H1 (cell line): Measurements from ENCODE around the gene WDR27. TPM values are rescaled to one million over a fixed set of nuclear protein-coding genes. Genes with fewer than 3 reads are reported as not detected.

ENCODE experiments used
- CTCF ChIA-PET: fragments of 300-600 bp; sonication (Branson Sonifier 250); formaldehyde crosslinking; loops from one replicate; lab custom pipeline; 2021; ENCODE audit not compliant: partially characterized antibody; lab: Charles Lee
- POLR2A ChIA-PET: fragments of 300-600 bp; sonication (Branson Sonifier 250); formaldehyde crosslinking; loops from one replicate; lab custom pipeline; 2021; ENCODE audit warnings: inconsistent platforms; ENCODE audit not compliant: partially characterized antibody; lab: Charles Lee
- DNase-seq, 2 experiments: peaks; one replicate each; pipeline versions ENCODE4 v3.0.0 to v3.0.0-alpha.2; 2010 to 2022; ENCODE audit warnings: low spot score in 2 of 2, low read depth in 1 of 2, mixed read lengths in 1 of 2
- FAIRE-seq: peaks from 2 replicates; lab custom pipeline; 2011; peaks lifted over from hg19 to GRCh38; lab: Jason Lieb, UNC
- H2AFZ ChIP-seq: 2 replicates; pipeline ENCODE4 v1.8.1; 2012; ENCODE audit warnings: low read length, inconsistent platforms
- H2AK5ac ChIP-seq: 2 replicates; pipeline ENCODE4 v1.6.1; 2013; ENCODE audit warnings: low read depth, low read length
- H2BK120ac ChIP-seq: replicated peaks from 2 replicates; pipeline ENCODE3; 2013; ENCODE audit warnings: low read depth, low read length, inconsistent platforms
- H2BK12ac ChIP-seq: 2 replicates; pipeline ENCODE4 v1.6.1; 2013; ENCODE audit warnings: low read depth, low read length
- H2BK15ac ChIP-seq: 2 replicates; pipeline ENCODE4 v1.6.1; 2013; ENCODE audit warnings: low read length
- H2BK20ac ChIP-seq: 2 replicates; pipeline ENCODE4 v1.6.1; 2013; ENCODE audit warnings: low read length
- H2BK5ac ChIP-seq: 2 replicates; pipeline ENCODE4 v1.6.1; 2013; ENCODE audit warnings: low read depth, low read length
- H3K14ac ChIP-seq: 2 replicates; pipeline ENCODE4 v1.6.1; 2013; ENCODE audit warnings: inconsistent platforms; ENCODE audit not compliant: insufficient read length
- H3K18ac ChIP-seq: 2 replicates; pipeline ENCODE4 v1.6.1; 2013; ENCODE audit warnings: low read length; ENCODE audit errors: extremely low read depth
- H3K23ac ChIP-seq: 2 replicates; pipeline ENCODE4 v1.6.1; 2013; ENCODE audit warnings: inconsistent platforms; ENCODE audit not compliant: insufficient read length
- H3K23me2 ChIP-seq: 2 replicates; pipeline ENCODE4 v1.6.1; 2013; ENCODE audit warnings: low read depth, low read length
- H3K27ac ChIP-seq: 2 replicates; pipeline ENCODE4 v1.6.1; 2011; ENCODE audit warnings: low read depth, low read length, inconsistent platforms
- H3K27me3 ChIP-seq, 4 experiments: replicated peaks in 1 of 4; 1 replicate in 1 of 4; 2 replicates in 3 of 4; pipeline versions ENCODE4 v1.6.1 to v1.8.1; 2011 to 2013; ENCODE audit warnings: low read length in 3 of 4, mild to moderate bottlenecking in 3 of 4, inconsistent platforms in 2 of 4, mixed read lengths in 2 of 4, moderate library complexity in 1 of 4; ENCODE audit not compliant: control insufficient read depth in 3 of 4, insufficient read depth in 3 of 4; ENCODE audit errors: extremely low read depth in 1 of 4
- H3K36me3 ChIP-seq, 4 experiments: 2 replicates each; pipeline versions ENCODE4 v1.6.1 to v1.8.1; 2011 to 2013; ENCODE audit warnings: mild to moderate bottlenecking in 4 of 4, low read length in 3 of 4, moderate library complexity in 2 of 4, control low read depth in 1 of 4, inconsistent platforms in 1 of 4; ENCODE audit not compliant: insufficient read depth in 4 of 4, control insufficient read depth in 2 of 4
- H3K4ac ChIP-seq: replicated peaks from 2 replicates; pipeline ENCODE3; 2013; ENCODE audit warnings: low read length, low read depth, mixed read lengths, inconsistent platforms; ENCODE audit not compliant: insufficient read length
- H3K4me1 ChIP-seq, 4 experiments: replicated peaks in 1 of 4; 1 replicate in 1 of 4; 2 replicates in 3 of 4; pipeline versions ENCODE4 v1.6.1 to v1.8.1; 2011 to 2013; ENCODE audit warnings: low read length in 3 of 4, inconsistent platforms in 2 of 4, mixed read lengths in 1 of 4; ENCODE audit not compliant: insufficient read depth in 4 of 4, control insufficient read depth in 3 of 4
- H3K4me2 ChIP-seq, 2 experiments: 2 replicates each; pipeline versions ENCODE4 v1.6.1 to v1.8.1; 2011 to 2013; ENCODE audit warnings: low read depth in 2 of 2, low read length in 2 of 2, control low read depth in 1 of 2, inconsistent platforms in 1 of 2, mild to moderate bottlenecking in 1 of 2; ENCODE audit not compliant: insufficient read depth in 1 of 2
- H3K4me3 ChIP-seq, 4 experiments: fragments of 200-600, 300-600 bp in 1 of 4; sonication (generic), shearing (Covaris generic), sonication (Bioruptor Twin) in 1 of 4; 2 replicates each; pipeline versions ENCODE4 v1.5.1 to v1.8.1; 2011 to 2016; ENCODE audit warnings: low read length in 4 of 4, low read depth in 3 of 4, control low read depth in 2 of 4, inconsistent platforms in 2 of 4, mild to moderate bottlenecking in 2 of 4, mixed read lengths in 1 of 4, moderate library complexity in 1 of 4; ENCODE audit not compliant: insufficient read depth in 2 of 4; ENCODE audit errors: extremely low read depth in 1 of 4
- H3K56ac ChIP-seq: replicated peaks from 2 replicates; pipeline ENCODE3; 2013; ENCODE audit warnings: low read depth, mild to moderate bottlenecking, mixed read lengths, low read length, inconsistent platforms; ENCODE audit not compliant: insufficient read length
- H3K79me1 ChIP-seq: 2 replicates; pipeline ENCODE4 v1.6.1; 2013; ENCODE audit warnings: low read depth, low read length, control low read depth
- H3K79me2 ChIP-seq, 2 experiments: 2 replicates each; pipeline versions ENCODE4 v1.6.1 to v1.8.1; 2012 to 2013; ENCODE audit warnings: low read length in 2 of 2, mild to moderate bottlenecking in 2 of 2, inconsistent platforms in 1 of 2; ENCODE audit not compliant: insufficient read depth in 2 of 2, control insufficient read depth in 1 of 2
- H3K9ac ChIP-seq, 4 experiments: replicated peaks in 1 of 4; 1 replicate in 1 of 4; 2 replicates in 3 of 4; pipeline versions ENCODE4 v1.6.1 to v1.8.1; 2011 to 2013; ENCODE audit warnings: low read depth in 3 of 4, low read length in 3 of 4, control low read depth in 2 of 4, mild to moderate bottlenecking in 2 of 4, moderate library complexity in 2 of 4, inconsistent platforms in 1 of 4; ENCODE audit errors: extremely low read depth in 1 of 4
- H3K9me3 ChIP-seq, 2 experiments: 2 replicates each; pipeline versions ENCODE4 v1.6.1 to v1.8.1; 2012 to 2013; ENCODE audit warnings: mild to moderate bottlenecking in 2 of 2, moderate library complexity in 2 of 2, control low read depth in 1 of 2, inconsistent platforms in 1 of 2, low read depth in 1 of 2, low read length in 1 of 2, mixed read lengths in 1 of 2; ENCODE audit not compliant: insufficient read depth in 2 of 2
- H4K20me1 ChIP-seq, 2 experiments: replicated peaks in 1 of 2; 2 replicates each; pipeline versions ENCODE3 to v1.8.1; 2011 to 2013; ENCODE audit warnings: inconsistent platforms in 2 of 2, low read length in 2 of 2, mild to moderate bottlenecking in 1 of 2; ENCODE audit not compliant: insufficient read depth in 2 of 2, control insufficient read depth in 1 of 2
- H4K5ac ChIP-seq: 2 replicates; pipeline ENCODE4 v1.6.1; 2013; ENCODE audit warnings: low read length, low read depth, mixed read lengths, inconsistent platforms; ENCODE audit not compliant: insufficient read length
- H4K8ac ChIP-seq: 2 replicates; pipeline ENCODE4 v1.8.0; 2013; ENCODE audit warnings: mild to moderate bottlenecking, moderate library complexity, low read length, inconsistent platforms; ENCODE audit not compliant: insufficient read depth; ENCODE audit errors: extremely low read depth
- H4K91ac ChIP-seq: replicated peaks from 2 replicates; pipeline ENCODE3; 2013; ENCODE audit warnings: low read length, mixed read lengths, inconsistent platforms; ENCODE audit not compliant: insufficient read length
- RAD21 ChIP-seq, 2 experiments: IDR thresholded peaks in 1 of 2; conservative IDR thresholded peaks in 1 of 2; 2 replicates each; pipeline ENCODE4 v1.6.1; 2011; ENCODE audit warnings: low read depth in 2 of 2, low read length in 2 of 2, improper control_type of control experiment in 1 of 2, inconsistent platforms in 1 of 2, mild to moderate bottlenecking in 1 of 2, moderate library complexity in 1 of 2
- TCF12 ChIP-seq: IDR thresholded peaks from 2 replicates; pipeline ENCODE4 v1.6.1; 2011; ENCODE audit warnings: low read depth, mild to moderate bottlenecking, low read length
- WGBS, 2 experiments: shearing (Covaris generic) in 1 of 2; methylation state at CpG; one replicate each; pipeline versions ENCODE4 v1.1.6 to v1.1.7; 2013 to 2015; ENCODE audit warnings: low lambda C conversion rate in 2 of 2, mixed read lengths in 2 of 2, inconsistent platforms in 1 of 2, low coverage in 1 of 2, missing lambda C conversion rate in 1 of 2; ENCODE audit not compliant: insufficient replicate concordance in 2 of 2, insufficient coverage in 1 of 2, insufficient read length in 1 of 2; ENCODE audit errors: extremely low coverage in 1 of 2, missing lambda C conversion rate in 1 of 2; 5-methylcytosine and 5-hydroxymethylcytosine counted together
- polyA plus RNA-seq, 7 experiments: library from polyadenylated mRNA; depleted of rRNA in 3 of 7; stranded (reverse) in 5 of 7; unstranded in 2 of 7; fragments of >200 nt in 5 of 7; fragments of 200-250 nt in 2 of 7; gene quantifications; 1 replicate in 5 of 7; 2 replicates in 1 of 7; 4 replicates in 1 of 7; pipeline versions ENCODE4 v1.2.1 to v1.2.3, GENCODE V29; 2011 to 2013; ENCODE audit warnings: missing spikeins in 2 of 7, mixed read lengths in 2 of 7
- total RNA-seq: library from RNA; stranded (reverse); fragmentation: NEBNext Ultra II Directional; extraction: Animal tissue kit (Norgen Biotek cat#: 25700); gene quantifications from 2 replicates; pipeline ENCODE4 v1.2.1, GENCODE V29; 2021

Gene WDR27
- total and polyA plus RNA-seq, 2 of the 8 experiments (the other 6 are each of a cell fraction or from before 2014, with no cell fraction given): 53.6 to 68.6 TPM

- H3K9me3 ChIP-seq: 0 out of 4 replicates have a peak, but pooled peaks cover 0 to 2% of the 10 kb centered on the region in 2 experiments
- FAIRE-seq (no peak), DNase-seq (no peak)
- H4K20me1 ChIP-seq: no peaks in the 10 kb centered on the region
- ChIA-PET CTCF (no interaction called here), POLR2A (no interaction called here)
- H2BK120ac ChIP-seq: no peak overlapping the region
- no peak overlapping the region for H3K4me2 ChIP-seq
- H2BK20ac ChIP-seq: no peak overlapping the region
- no peaks in the 10 kb centered on the region for H3K4me1 ChIP-seq
- no peak overlapping the region for H2BK12ac ChIP-seq
- no peak overlapping the region for H3K4ac ChIP-seq
- H3K4me3 ChIP-seq: no peak overlapping the region
- no peak overlapping the region for H2AK5ac ChIP-seq
- H4K91ac ChIP-seq: no peak overlapping the region
- H4K8ac ChIP-seq: no peak overlapping the region
- no peaks in the 10 kb centered on the region; the same call in 1 of the 2 replicates for H3K79me1 ChIP-seq
- no peaks in the 10 kb centered on the region for H3K27me3 ChIP-seq
- no peak overlapping the region for H2BK5ac ChIP-seq
- no peak overlapping the region for H3K27ac ChIP-seq
- no peak overlapping the region for H3K14ac ChIP-seq
- 92% methylated on average over 5 of the region's 5 CpGs; no CpG with 5 or more reads in 1 of the 2 experiments for WGBS, 2 experiments
- H3K56ac ChIP-seq: no peak overlapping the region
- no peak overlapping the region for H2BK15ac ChIP-seq
- H3K79me2 ChIP-seq: no peaks in the 10 kb centered on the region
- no peak overlapping the region for H3K9ac ChIP-seq
- TF ChIP-seq TCF12 (no peak), RAD21 (IDR thresholded peaks at IDR 0.05 in 1 of 2, conservative IDR thresholded peaks at IDR 0.05 in 1 of 2; ENCODE audit: low read depth in 2 of 2, low read length in 2 of 2) (peak; percentile 19 to 31; a peak in 1 of 4 replicates)
- H3K23me2 ChIP-seq: no peaks in the 10 kb centered on the region; the same call in 1 of the 2 replicates
- H3K23ac ChIP-seq: no peak overlapping the region
- H4K5ac ChIP-seq: no peak overlapping the region
- no peaks in the 10 kb centered on the region; a peak in 1 of 8 replicates for H3K36me3 ChIP-seq
- H2AFZ ChIP-seq: no peak overlapping the region
- no peak overlapping the region for H3K18ac ChIP-seq
These were observed 214.0 kb downstream of the WDR27 start for GRCh38 chr6:169487579-169488436.
